ENCODE measurements around the gene ZFC3H1. TPM values are rescaled to one million over a fixed set of nuclear protein-coding genes. Genes with fewer than 3 reads are reported as not detected.

The ZFC3H1 gene
- total RNA-seq, 1 experiment from 2014 or later: 37.1 TPM

GRCh38 chr12:71646512-71646911, 17.1 kb downstream of the ZFC3H1 start:
- H3K4me2 ChIP-seq (ENCODE audit: low read length): no peak overlapping the region
- H3K9ac ChIP-seq (ENCODE audit: low read length): no peak overlapping the region
- peaks cover 30 to 42% of the 10 kb centered on the region in 2 experiments for H3K36me3 ChIP-seq (ENCODE audit: control insufficient read depth in 1 of 2, insufficient read depth in 2 of 2, low read length in 2 of 2)
- no peak for TF ChIP-seq RAD21 (IDR thresholded peaks at IDR 0.05; ENCODE audit: low read depth)
- no peak for TF ChIP-seq ZNF274 (IDR thresholded peaks at IDR 0.05; ENCODE audit: low read depth, low read length)
- TF ChIP-seq CEBPB (IDR thresholded peaks at IDR 0.05; ENCODE audit: low read depth): no peak
- no peak for TF ChIP-seq EZH2 (IDR thresholded peaks at IDR 0.05)
- no peak for TF ChIP-seq ZFX (IDR thresholded peaks at IDR 0.05)
- no peak for TF ChIP-seq YY1 (IDR thresholded peaks at IDR 0.05; ENCODE audit: extremely low read depth, insufficient replicate concordance, low read depth, low read length)
- TF ChIP-seq SP1 (IDR thresholded peaks at IDR 0.05; ENCODE audit: low read depth): no peak
- no peak for TF ChIP-seq REST (IDR thresholded peaks at IDR 0.05; ENCODE audit: low read depth)
- no peak for TF ChIP-seq CTCF (IDR thresholded peaks at IDR 0.05 in 2 of 3, conservative IDR thresholded peaks at IDR 0.05 in 1 of 3; ENCODE audit: borderline replicate concordance in 1 of 3, insufficient read depth in 1 of 3, low read depth in 2 of 3, low read length in 2 of 3)
- no peak for TF ChIP-seq EZH2phosphoT487 (IDR thresholded peaks at IDR 0.05; ENCODE audit: borderline replicate concordance)
- no peak for TF ChIP-seq TCF7L2 (IDR thresholded peaks at IDR 0.05; ENCODE audit: borderline replicate concordance, extremely low read depth, insufficient read depth, insufficient read length)
- no peak for TF ChIP-seq POLR2AphosphoS5 (IDR thresholded peaks at IDR 0.05; ENCODE audit: low read depth, low read length)
- TF ChIP-seq ATF3 (IDR thresholded peaks at IDR 0.05): no peak
- no peak for TF ChIP-seq SIN3A (IDR thresholded peaks at IDR 0.05; ENCODE audit: low read depth)
- TF ChIP-seq SRF (IDR thresholded peaks at IDR 0.05; ENCODE audit: low read depth): no peak
- no peak for TF ChIP-seq ZBTB33 (IDR thresholded peaks at IDR 0.05; ENCODE audit: extremely low read depth, insufficient replicate concordance, low read length)
- no peak for TF ChIP-seq FOSL1 (IDR thresholded peaks at IDR 0.05; ENCODE audit: low read depth)
- ChIA-PET CTCF (interaction anchor here (2.9 kb wide), 1 partner anchor 10 kb away, joined by 16 read pairs; no protein-coding TSS in a partner anchor), RAD21 (ENCODE audit: low non-redundant PET in 1 of 2, low total read pairs in 2 of 2, uncharacterized antibody in 2 of 2, unreplicated experiment in 2 of 2) (no interaction called here), POLR2A (interaction anchor here (1.5 kb wide), 1 partner anchor 10 kb away, joined by 5 read pairs; no protein-coding TSS in a partner anchor)
- H3K4me1 ChIP-seq (ENCODE audit: control insufficient read depth in 1 of 2, insufficient read depth in 2 of 2, low read length in 2 of 2): no peaks in the 10 kb centered on the region
- no peaks in the 10 kb centered on the region for H3K27me3 ChIP-seq (ENCODE audit: insufficient read depth, low read length)
- peaks cover 85% of the 10 kb centered on the region for H3K79me2 ChIP-seq (ENCODE audit: insufficient read depth, low read length)
- DNase-seq (ENCODE audit: low read depth, low spot score) (no peak), ATAC-seq (no peak)
- no peaks in the 10 kb centered on the region; the same call in 1 of the 2 replicates for H4K20me1 ChIP-seq (ENCODE audit: insufficient read depth)
- H3K27ac ChIP-seq (ENCODE audit: low read depth, low read length): no peak overlapping the region
- H3K4me3 ChIP-seq (replicated peaks in 1 of 2; ENCODE audit: low read depth in 1 of 2, low read length in 2 of 2): no peak overlapping the region
- intact Hi-C loops (cut with micrococcal nuclease): no loop called here
- no peak overlapping the region for H2AFZ ChIP-seq (ENCODE audit: low read depth, low read length, poor library complexity, severe bottlenecking)
- BruUV-seq (replicated peaks): no TSS peak
- no peaks in the 10 kb centered on the region for H3K9me3 ChIP-seq (ENCODE audit: control insufficient read depth in 1 of 2, insufficient read depth in 1 of 2, low read depth in 1 of 2, low read length in 2 of 2)
- no peaks in the 10 kb centered on the region for H3K9me2 ChIP-seq (ENCODE audit: insufficient read depth)

Measured in HCT116 (cell line).